HUES6 (cell line): ENCODE data around the gene TCEAL1.
"Not testable (repeated sequence)": the region's sequence is repeated elsewhere in the genome, so short reads cannot be mapped to it uniquely, and the experiment has no call there.

ENCODE experiments used
- H3K27ac ChIP-seq: 2 replicates; pipeline ENCODE4 v1.7.0; 2013; ENCODE audit warnings: low read depth, mild to moderate bottlenecking, low read length, inconsistent platforms
- H3K27me3 ChIP-seq: 2 replicates; pipeline ENCODE4 v1.6.1; 2013; ENCODE audit warnings: low read length; ENCODE audit not compliant: control insufficient read depth, insufficient read depth
- H3K36me3 ChIP-seq: 2 replicates; pipeline ENCODE4 v1.6.1; 2013; ENCODE audit warnings: low read length; ENCODE audit not compliant: control insufficient read depth, insufficient read depth
- H3K4me1 ChIP-seq: 2 replicates; pipeline ENCODE4 v1.6.1; 2013; ENCODE audit warnings: low read length; ENCODE audit not compliant: control insufficient read depth, insufficient read depth
- H3K4me3 ChIP-seq: 2 replicates; pipeline ENCODE4 v1.5.1; 2013; ENCODE audit warnings: low read depth, low read length
- H3K9ac ChIP-seq: one replicate; pipeline ENCODE4 v1.6.1; 2013; ENCODE audit warnings: mild to moderate bottlenecking, low read length
- H3K9me3 ChIP-seq: 2 replicates; pipeline ENCODE4 v1.6.1; 2013; ENCODE audit warnings: low read depth, low read length; ENCODE audit not compliant: control insufficient read depth, insufficient read depth

The TCEAL1 gene

DNA sequence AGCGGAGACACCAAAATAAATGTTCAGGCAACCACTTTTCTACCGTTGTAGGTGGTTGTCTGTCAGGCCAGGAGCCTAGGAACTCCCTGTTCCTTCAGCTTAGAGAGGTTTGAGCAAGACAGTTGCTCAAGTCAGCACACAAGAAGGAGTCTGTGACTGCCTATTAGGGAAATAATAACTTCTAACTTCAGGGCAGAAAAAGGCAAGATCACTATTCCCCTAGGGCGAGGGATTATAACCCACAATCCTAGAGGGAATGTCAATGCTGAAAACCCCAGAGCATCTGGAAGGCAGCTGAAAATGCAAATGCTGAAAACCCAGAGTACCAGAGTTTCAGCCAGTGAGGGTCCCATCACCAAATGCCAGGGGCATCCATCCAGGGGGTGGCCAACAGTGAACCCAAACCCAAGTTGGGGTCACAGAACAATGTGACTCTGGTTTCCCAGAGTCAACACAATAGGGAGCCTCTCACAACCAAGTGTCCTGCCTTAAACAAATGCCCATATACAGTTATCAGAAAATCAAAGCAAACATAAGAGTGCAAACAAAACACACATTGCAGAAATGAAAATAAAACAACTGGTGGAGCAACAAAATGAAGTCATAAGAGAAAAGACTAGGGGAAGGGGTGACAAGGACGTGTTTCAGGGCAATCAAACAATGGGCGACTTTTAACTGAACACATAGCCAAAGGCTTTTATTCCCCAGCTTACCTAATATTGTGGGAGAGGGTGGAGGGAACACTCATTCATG lies 30.1 kb downstream of the TCEAL1 start:
- peaks cover 22% of the 10 kb centered on the region for H3K27me3 ChIP-seq
- H3K4me3 ChIP-seq: no peak overlapping the region
- H3K36me3 ChIP-seq: no peaks in the 10 kb centered on the region
- no peak overlapping the region for H3K9ac ChIP-seq
- no peaks in the 10 kb centered on the region for H3K9me3 ChIP-seq
- peaks cover 8% of the 10 kb centered on the region; the same call in 1 of the 2 replicates for H3K4me1 ChIP-seq
- H3K27ac ChIP-seq: no peak overlapping the region

DNA sequence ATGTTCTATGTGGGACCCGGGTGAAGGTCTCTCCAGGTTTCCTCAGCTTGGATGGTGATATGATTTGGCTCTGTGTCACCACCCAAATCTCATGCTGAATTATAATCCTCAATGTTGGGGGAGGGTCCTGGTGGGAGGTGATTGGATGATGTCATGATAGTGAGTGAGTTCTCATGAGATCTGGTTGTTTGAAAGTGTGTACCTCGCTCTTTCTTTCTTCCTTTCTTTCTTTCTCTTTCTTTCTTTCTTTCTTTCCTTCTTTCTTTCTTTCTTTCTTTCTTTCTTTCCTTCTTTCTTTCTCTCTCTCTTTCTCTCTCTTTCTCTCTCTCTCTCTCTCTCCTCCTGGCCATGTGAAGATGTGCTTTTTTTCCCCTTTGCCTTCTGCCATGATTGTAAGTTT lies 30.7 kb downstream of the TCEAL1 start:
- not testable (repeated sequence) for H3K9ac ChIP-seq, H3K36me3 ChIP-seq, H3K9me3 ChIP-seq, H3K4me1 ChIP-seq, H3K4me3 ChIP-seq, H3K27ac ChIP-seq
- peaks cover 28% of the 10 kb centered on the region for H3K27me3 ChIP-seq

DNA sequence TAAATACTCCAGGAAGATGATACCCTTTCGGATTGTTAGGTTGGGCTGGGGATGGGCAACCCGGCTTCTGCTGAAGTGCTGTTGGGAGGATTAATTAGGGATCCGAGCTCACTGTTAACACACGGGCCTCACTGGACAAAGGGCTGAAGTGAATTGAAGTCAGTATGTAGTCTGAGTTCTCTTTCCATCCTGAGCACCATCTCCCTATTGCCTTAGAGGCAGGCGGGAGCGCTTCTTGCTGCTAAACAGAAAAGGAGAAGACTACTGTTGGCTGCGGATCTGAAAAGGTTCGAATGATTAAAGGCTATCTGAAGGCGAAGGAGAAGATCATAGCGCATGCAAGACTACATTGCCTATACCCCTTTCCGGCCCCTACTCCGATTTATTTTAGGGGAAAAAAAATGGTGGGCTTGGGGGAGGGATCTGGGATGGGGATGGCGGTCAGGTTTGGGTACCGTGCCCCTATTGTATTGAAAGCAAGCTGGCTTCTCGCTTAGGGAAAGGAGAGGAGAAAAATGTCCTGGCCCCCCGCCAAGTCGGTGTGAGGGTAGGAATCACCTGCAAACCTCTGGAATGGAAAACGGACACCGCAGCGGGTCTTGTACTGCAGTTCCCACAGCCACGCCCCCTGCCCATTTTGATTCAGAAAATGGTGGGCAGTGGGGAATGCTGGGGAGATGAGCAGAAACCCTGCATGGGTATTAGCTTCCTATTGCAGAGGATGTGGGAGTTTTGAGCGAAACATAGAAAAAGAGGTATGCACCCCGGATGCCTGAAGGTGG lies 35.4 kb downstream of the TCEAL1 start:
- H3K27me3 ChIP-seq: peaks cover 48% of the 10 kb centered on the region
- H3K27ac ChIP-seq: no peak overlapping the region
- H3K36me3 ChIP-seq: no peaks in the 10 kb centered on the region
- H3K4me3 ChIP-seq: peak overlapping the region; percentile 60
- no peak overlapping the region for H3K9ac ChIP-seq
- peaks cover 10% of the 10 kb centered on the region; the same call in 1 of the 2 replicates for H3K4me1 ChIP-seq
- H3K9me3 ChIP-seq: no peaks in the 10 kb centered on the region

DNA sequence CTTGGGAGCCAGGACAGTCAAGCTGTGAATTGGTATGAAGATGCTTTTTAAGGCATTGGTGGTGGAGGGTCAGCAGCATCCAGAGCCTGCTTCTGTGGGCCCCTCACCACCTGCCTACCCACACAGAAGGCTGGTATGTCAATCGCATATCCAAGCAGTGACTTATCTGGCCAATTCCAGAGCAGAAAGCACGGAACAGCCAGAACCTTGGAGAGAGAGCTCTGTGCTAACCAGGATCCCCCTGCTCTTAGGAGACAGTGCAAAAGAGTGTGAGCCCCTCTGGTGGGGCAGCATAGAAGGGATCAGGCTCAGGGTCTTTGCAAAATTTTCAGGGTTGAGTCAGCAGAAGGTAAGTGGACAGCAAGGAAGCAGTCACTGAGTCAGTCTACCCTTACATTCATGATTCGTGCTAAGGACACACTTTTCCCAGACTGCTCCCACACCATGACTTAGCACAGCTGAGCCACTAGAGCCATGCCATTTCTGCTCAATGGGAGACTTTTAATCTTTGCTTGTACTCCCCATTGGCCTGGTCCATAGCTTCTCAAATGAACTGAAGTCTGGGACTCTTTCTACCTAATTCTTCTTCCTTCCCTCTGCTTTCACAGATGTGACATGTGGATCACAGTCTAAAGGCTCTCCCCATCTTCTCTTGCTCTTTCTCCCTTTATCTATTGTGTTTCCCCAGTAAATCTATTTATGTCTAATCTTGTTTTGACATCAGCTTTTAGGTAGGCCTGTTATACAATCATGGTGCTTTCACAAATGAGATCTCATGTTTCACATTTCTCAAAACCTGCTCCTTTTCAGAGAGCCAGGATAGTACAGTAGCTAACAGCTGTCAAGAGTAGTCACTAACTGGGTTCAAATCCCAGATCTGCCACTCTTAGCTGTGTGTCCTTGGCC lies 37.7 kb downstream of the TCEAL1 start:
- Histone ChIP-seq H3K36me3 (no peaks in the 10 kb centered on the region), H3K4me3 (no peak overlapping the region), H3K9ac (no peak overlapping the region), H3K4me1 (peaks cover 10% of the 10 kb centered on the region; the same call in 1 of the 2 replicates), H3K27me3 (peaks cover 37% of the 10 kb centered on the region), H3K27ac (no peak overlapping the region), H3K9me3 (no peaks in the 10 kb centered on the region)

DNA sequence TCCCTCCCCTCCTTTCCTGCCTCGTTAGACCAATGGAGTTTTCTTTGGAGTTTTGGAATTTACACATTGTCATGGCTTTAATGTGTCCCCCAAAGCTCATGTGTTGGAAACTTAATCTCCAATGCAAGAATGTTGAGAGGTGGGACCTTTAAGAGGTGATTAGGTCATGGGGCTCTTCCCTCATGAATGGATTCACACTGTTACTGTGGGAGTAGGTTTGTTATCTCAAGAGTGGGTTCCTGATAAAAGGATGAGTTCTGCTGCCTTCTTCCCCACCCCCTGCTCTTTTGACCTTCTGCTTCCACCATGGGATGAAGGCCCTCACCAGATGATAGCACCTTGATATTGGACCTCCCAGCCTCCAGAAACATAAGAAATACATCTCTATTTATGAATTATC lies 41.0 kb downstream of the TCEAL1 start:
- Histone ChIP-seq H3K27me3 (peaks cover 21% of the 10 kb centered on the region; the same call in 1 of the 2 replicates), H3K9ac (no peak overlapping the region), H3K4me1 (0 out of 2 replicates have a peak, but pooled peaks cover 3% of the 10 kb centered on the region), H3K27ac (no peak overlapping the region), H3K9me3 (no peaks in the 10 kb centered on the region), H3K4me3 (no peak overlapping the region), H3K36me3 (no peaks in the 10 kb centered on the region)

DNA sequence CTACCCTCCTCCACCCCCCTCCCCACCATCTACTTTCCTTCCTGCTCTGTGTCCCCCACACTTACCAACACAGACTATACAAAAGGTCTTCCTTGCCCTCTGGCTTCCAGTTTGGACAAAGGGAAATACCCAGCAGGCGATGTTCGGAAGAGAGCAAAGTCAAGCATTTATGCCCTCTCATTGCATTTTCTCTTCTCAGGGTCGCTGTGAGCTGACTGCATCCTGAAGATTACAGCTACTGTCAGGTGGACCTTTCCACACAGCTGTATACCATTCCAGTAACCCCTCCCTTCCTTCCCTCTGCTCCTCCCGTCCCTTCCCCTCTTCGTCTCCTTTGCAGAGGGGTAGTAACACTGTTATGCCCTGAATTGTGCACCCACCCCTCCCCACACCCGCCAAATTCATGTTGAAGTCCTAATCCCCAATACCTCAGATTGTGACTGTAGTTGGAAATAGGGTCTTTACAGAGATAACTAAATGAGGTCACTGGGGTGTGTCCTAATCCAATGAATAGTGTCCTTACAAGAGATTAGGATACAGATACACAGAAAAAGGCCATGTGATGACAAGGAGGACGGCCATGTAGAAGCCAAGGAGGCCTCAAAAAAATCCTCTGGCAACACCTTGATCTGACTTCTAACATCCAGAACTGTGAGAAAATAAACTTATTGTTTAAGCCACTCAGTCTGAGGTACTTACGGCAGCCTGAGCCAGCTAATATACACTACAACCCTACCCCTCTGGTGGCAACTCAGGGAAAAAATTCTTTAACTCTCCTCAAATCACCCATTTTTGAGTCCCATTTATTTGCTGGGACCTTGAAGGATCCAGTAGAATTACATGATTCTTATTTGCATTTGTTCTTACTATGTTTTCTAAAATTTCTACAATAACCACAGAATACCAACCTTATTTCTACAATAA lies 46.0 kb downstream of the TCEAL1 start:
- Histone ChIP-seq H3K27me3 (no peaks in the 10 kb centered on the region; the same call in 1 of the 2 replicates), H3K36me3 (peaks cover 43% of the 10 kb centered on the region), H3K4me3 (no peak overlapping the region), H3K9me3 (no peaks in the 10 kb centered on the region), H3K4me1 (0 out of 2 replicates have a peak, but pooled peaks cover 5% of the 10 kb centered on the region), H3K27ac (no peak overlapping the region), H3K9ac (no peak overlapping the region)

DNA sequence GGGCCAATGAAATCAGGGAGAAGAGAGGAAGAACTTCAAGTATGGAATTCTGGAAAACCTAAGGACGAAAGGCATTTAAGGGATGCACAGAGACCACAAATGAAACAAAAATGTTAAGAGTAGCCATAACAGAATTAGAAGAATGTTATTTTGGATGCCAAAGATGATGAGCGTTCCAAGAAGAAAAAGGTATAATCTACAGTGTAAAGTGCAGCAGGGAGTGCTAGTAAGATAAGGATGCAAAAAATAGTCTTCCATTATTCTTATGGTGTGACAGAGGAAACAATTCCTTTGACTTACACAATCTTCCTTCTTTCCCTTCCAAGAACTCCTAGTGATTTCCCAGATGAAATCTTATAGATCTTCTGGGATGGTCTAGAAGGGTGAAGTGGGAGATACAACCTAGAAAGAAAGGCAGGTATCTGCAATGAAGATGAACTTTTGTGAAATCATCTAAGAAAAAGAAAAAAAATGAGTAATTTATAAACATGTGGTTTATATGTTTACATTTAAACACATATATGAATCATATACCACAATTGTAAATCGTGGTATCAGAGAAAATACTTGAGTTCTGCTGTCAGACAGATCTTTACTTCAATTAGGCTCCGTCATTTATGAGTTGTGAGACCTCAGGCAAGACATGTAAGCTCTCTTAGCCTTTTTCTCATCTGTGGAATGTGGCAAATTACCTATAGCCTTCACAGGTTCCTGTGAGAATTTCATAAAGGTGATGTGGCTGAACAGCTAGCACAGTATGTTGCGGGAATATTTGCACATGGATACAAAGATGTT lies 49.6 kb downstream of the TCEAL1 start:
- H3K9me3 ChIP-seq: no peaks in the 10 kb centered on the region
- H3K4me1 ChIP-seq: 0 out of 2 replicates have a peak, but pooled peaks cover 5% of the 10 kb centered on the region
- no peaks in the 10 kb centered on the region; the same call in 1 of the 2 replicates for H3K27me3 ChIP-seq
- no peak overlapping the region for H3K4me3 ChIP-seq
- H3K36me3 ChIP-seq: peaks cover 78% of the 10 kb centered on the region
- no peak overlapping the region for H3K9ac ChIP-seq
- no peak overlapping the region for H3K27ac ChIP-seq
